Measurements from ENCODE around the gene CSTF1.

CSTF1 gene

DNA sequence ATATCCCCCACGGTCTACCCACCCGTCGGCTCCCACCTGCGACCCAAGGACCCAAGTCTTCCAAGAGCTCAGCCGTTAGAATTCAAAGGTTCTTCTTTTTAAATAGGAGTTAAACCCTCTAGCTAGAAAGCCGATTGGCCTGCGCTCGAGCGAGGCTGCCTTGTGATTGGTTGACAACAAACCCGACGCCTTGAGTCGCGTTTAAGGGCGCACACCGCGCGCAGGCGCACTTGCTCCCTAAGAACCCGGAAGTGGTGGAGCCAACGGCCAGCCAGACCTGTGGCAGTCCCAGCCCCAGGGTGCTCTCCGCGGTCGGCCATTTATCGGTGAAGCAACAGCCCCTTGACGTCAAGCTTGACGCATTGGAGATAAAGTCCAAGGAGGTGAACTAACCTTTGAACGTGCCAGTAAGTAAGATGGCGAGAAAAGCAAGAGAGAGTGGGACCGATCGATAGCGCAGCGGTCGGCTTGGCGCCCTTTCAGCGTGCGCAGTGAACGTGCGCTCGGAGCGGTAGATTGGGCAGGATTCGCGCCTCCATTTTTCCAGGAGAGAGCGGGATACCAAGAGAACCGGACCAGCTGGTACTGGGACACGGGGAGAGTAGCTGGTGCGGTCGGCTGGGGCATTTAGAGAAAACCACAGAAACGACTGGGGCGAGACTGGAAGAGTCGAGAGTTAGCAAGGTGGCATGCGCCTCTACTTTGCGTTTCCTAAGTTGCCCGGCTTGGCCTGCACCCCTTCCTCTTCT is at the start of gene CSTF1, which contains the start of gene AURKA:
Gene CSTF1, plus strand, starts transcription at position 514 of the 749 bp plus-strand sequence. CDS start 2,908 bp downstream, outside the sequence.
Gene AURKA, minus strand, starts transcription at position 84 of the 749 bp plus-strand sequence. CDS start 4,018 bp downstream, outside the sequence.
- DNase-seq, result peak; percentile 100

GRCh38 chr20:56342783-56343182 is 49.7 kb upstream of the CSTF1 start:
- no peak for DNase-seq

DNA sequence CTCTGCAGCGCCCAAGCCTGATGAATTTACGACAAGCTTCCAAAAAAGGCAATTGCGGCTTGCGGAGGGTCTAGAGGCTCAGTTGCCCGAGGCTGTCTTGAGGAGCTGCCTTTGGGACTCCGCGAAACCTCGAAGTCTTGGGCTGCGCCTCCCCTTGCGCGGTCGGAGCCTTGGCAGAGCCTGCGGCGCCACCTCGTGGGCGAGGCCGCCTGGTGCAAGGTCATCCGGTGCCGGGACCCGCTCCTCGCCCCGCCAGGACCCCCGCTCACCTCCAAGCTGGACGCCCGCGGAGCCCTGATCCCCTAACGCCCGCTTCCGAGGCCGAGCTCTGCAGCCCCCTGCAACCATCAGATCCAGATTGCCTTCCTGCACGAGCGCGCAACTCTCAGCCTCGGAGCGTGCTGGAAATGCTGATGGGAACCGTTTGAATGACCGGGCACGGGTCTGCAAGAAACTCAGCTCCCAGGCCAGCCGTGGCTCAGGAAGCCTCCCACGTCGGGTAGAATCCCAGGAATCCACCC is 48.5 kb upstream of the CSTF1 start:
- DNase-seq, result peak; percentile 70

GRCh38 chr20:56345911-56346310 is 46.5 kb upstream of the CSTF1 start:
- no peak for DNase-seq

- no peak for DNase-seq
Measured at GRCh38 chr20:56347628-56348304, 44.7 kb upstream of the CSTF1 start.

DNA sequence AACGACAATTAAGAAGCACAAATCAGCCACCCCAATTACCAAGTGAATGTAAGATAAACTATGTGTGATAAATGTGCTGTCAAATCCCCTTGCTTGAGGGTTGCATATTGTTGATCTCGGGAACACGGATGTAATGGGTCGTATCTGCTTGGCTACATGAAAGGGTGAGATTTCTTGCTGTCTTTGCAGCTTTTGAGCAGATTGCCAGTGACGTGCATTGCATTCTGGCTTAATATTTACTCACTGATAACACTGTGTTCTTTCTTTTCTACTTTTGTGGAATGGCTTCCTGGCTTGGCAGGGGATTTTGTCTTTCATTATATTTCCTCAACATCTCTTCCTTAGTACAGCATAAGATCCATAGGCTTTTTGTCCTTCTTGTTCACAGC is 44.1 kb upstream of the CSTF1 start:
- no peak for DNase-seq

DNA sequence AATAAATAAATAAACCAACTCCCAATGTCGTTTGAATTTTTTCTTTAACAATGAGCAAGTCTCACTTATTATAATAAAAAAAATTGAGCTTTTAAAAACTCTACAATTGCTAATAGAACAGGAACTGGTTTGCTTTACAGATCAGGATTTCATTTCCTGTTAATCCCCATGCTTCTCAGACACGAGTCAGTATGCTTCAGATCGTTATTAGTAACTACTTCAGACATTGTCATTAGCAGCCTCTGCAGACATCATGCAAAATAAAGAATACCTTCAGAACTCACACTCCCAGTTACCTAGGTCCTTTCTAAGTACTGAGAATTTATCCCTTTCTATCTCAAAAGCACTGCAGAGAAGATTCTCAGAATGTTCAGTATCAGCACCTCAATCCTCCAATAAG is 43.7 kb upstream of the CSTF1 start:
- DNase-seq, result no peak

- no peak for DNase-seq
Measured at GRCh38 chr20:56350842-56351241, 41.6 kb upstream of the CSTF1 start.

DNA sequence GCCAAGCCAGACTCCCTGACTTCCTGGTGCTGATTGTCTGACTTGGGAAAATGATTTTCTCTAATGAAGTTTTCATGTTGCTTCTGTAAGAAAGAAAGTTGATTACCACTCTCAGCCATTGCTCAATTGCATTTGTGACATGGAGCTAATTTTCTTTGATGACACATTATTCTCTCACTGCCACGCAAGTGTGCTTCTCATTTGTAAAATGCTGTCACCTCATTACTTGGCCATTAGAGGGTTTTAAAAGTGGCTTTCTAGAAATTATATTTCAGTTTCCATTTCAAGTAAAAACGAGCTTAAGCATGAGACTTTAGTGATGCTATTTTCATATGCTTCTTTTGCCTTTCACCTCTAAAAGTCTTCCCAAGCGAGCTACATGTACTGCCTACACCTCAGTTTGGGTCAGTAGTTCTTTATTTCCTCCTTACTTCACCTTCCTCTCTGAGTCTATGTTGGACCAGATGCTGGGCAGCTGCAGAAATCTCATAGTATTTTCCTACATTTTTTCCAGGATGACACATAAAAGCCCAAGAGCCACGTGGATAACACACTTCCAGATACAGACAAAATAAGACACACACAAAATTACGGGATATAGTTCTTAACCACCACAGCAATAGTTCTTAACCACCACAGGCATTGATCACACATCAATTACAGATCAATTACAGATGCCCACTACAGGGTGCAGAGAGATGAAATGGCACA is 39.9 kb upstream of the CSTF1 start:
- DNase-seq, result no peak

GRCh38 chr20:56353356-56353755 is 39.1 kb upstream of the CSTF1 start:
- DNase-seq, result no peak

- no peak for DNase-seq
Measured at GRCh38 chr20:56358070-56358469, 34.4 kb upstream of the CSTF1 start.

- peak; percentile 94 for DNase-seq
Measured at GRCh38 chr20:56358600-56359211, 33.7 kb upstream of the CSTF1 start, which contains the start of gene FAM210B. TSS of gene FAM210B (plus strand) at chr20:56358974. CDS start at chr20:56359006, 32 bp downstream.

- DNase-seq, result peak; percentile 68
Measured at GRCh38 chr20:56359212-56360132, 33.0 kb upstream of the CSTF1 start.

GRCh38 chr20:56360133-56360907 is 32.1 kb upstream of the CSTF1 start:
- no peak for DNase-seq

DNA sequence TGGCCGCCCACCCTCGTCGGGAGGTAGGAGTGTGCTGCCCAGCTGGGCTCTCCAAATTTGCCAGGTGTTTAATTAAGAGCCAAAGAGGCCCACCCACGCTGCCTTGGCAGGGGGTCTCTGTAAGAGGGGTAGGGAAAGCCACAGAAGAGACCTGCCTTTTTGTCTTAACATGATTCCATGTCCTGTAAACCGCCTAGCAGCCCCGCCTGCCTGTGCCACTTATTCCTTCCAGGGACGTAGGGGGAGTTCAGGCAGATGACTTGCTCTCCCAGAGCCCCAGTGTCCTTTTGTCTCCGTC is 31.6 kb upstream of the CSTF1 start:
- DNase-seq, result no peak

DNA sequence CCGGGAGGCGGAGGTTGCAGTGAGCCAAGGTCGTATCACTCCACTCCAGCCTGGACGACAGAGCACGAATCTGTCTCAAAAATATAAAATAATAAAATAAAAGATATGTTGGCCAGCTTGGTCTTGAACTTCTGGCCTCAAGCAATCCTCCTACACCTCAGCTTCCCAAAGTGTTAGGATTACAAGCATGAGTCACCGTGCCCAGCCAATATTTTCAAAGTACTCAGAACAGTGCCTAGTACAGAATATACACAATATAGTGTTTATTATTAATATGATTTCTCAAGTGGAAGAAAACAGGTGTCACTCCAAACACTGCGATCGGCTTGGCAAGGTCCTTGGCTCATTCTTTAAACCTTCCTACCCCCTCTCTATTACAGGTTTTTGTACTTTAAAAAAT is 30.5 kb upstream of the CSTF1 start:
- DNase-seq, result no peak

DNA sequence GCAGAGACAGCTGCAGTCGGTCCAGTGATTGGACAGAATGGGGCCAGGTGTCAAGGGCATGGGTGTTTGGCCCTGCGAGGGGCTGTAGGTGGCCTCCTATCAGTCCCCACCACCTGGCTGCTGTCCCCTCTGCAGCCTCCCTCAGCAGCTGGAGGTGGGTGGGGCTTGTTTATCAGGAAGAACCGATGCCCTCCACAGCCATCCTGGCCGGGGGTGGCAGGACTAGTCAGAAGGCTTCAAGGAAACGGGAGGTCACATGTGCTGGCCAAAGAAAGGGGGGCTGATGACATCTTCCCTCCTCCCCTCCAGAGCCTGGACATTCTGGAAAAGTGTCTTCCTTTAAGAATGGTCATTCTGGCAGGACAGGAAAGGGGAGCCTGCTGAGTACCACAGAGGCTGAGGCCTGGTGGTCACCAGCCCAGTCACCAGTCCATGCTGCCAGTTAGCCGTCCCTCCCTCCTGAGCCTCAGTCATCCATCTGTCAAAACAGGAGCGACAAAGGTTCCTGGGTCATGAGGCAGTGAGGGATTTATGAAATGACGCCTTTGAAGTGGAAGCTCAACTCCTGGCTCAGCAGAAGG is 29.5 kb upstream of the CSTF1 start:
- DNase-seq, result no peak

DNA sequence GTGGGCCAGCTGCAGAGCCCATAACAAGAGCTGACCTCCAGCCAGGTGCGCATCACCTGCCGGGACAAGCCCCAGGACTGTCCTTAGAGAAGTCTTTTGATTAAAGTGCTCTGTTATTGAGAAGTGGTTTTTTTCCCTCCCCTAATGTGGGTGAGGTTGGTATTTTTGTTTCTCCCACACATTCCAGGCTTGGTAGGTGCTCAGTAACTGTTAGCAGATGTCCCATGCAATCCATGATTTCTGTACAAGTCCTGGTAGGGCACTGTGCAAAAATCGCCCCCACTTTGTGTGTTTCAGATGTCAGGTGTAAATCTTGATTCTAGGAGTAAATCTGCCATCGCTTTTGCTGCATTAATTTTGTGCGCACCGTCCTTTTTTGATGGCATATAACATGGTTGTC is 29.0 kb upstream of the CSTF1 start:
- no peak for DNase-seq

- no peak for DNase-seq
Measured at GRCh38 chr20:56368351-56369134, 23.9 kb upstream of the CSTF1 start.

- DNase-seq, result no peak
Measured at GRCh38 chr20:56369179-56369578, 23.3 kb upstream of the CSTF1 start.
